HepG2 (cell line): ENCODE data around the gene ALDH9A1. TPM values are rescaled to one million over a fixed set of nuclear protein-coding genes. Genes with fewer than 3 reads are reported as not detected.

Source experiments
- ATAC-seq: fragments of 200-7000 bp; cut with Tn5 transposase; 3 replicates; pipeline ENCODE4 v1.9.1; 2020; ENCODE audit warnings: mild to moderate bottlenecking, moderate library complexity
- BruUV-seq: library from RNA; stranded (reverse); fragments of 400-500 nt; replicated peaks from 2 replicates; lab custom pipeline; 2021; lab: Mats Ljungman, UMichigan
- CTCF ChIA-PET: fragments of 300-600 bp; formaldehyde crosslinking; extraction: SDS; loops from one replicate; lab custom pipeline; 2021; ENCODE audit warnings: low total read pairs, inconsistent platforms, low intra/inter-chr PET ratio; lab: Yijun Ruan, JAX
- POLR2A ChIA-PET: fragments of 350-600 bp; sonication (Branson Sonifier 250); formaldehyde crosslinking; loops from one replicate; lab custom pipeline; 2020; ENCODE audit warnings: antibody characterized with exemption, inconsistent platforms; lab: Yijun Ruan, JAX
- DNase-seq: peaks from one replicate; pipeline ENCODE4 v3.0.0-alpha.2; 2015; ENCODE audit warnings: low spot score
- FAIRE-seq: peaks from 3 replicates; lab custom pipeline; 2011; peaks lifted over from hg19 to GRCh38; lab: Jason Lieb, UNC
- H2AFZ ChIP-seq: one replicate; pipeline ENCODE4 v1.6.1; 2011; ENCODE audit warnings: low read length, inconsistent platforms
- H3K27ac ChIP-seq: fragments of 300-600 bp; 3 replicates; pipeline ENCODE4 v1.8.0; 2011; ENCODE audit warnings: mixed run types, mild to moderate bottlenecking, mixed read lengths, low read length, inconsistent platforms; ENCODE audit not compliant: insufficient read depth; ENCODE audit errors: extremely low read length
- H3K27me3 ChIP-seq, 2 experiments: fragments of 200-600 bp in 1 of 2; 2 replicates in 1 of 2; 3 replicates in 1 of 2; pipeline versions ENCODE4 v1.6.0 to v1.8.0; 2011; ENCODE audit warnings: low read length in 2 of 2, mild to moderate bottlenecking in 2 of 2, moderate library complexity in 2 of 2, inconsistent platforms in 1 of 2; ENCODE audit not compliant: insufficient read depth in 2 of 2, control insufficient read depth in 1 of 2
- H3K36me3 ChIP-seq, 2 experiments: fragments of 200-600 bp in 1 of 2; replicated peaks in 1 of 2; 2 replicates in 1 of 2; 3 replicates in 1 of 2; pipeline versions ENCODE4 v1.5.1 to v1.8.0; 2011; ENCODE audit warnings: low read length in 2 of 2, inconsistent platforms in 1 of 2; ENCODE audit not compliant: insufficient read depth in 2 of 2, control insufficient read depth in 1 of 2
- H3K4me1 ChIP-seq: 2 replicates; pipeline ENCODE4 v1.5.1; 2012; ENCODE audit warnings: low read length, inconsistent platforms; ENCODE audit not compliant: insufficient read depth
- H3K4me2 ChIP-seq: 2 replicates; pipeline ENCODE4 v1.6.0; 2011; ENCODE audit warnings: low read depth, low read length, inconsistent platforms
- H3K4me3 ChIP-seq, 3 experiments: fragments of 200-600 bp in 1 of 3; sonication (generic), shearing (Covaris generic) in 1 of 3; replicated peaks in 1 of 3; 2 replicates each; pipeline ENCODE4 v1.5.1; 2011 to 2016; ENCODE audit warnings: low read length in 3 of 3, inconsistent platforms in 2 of 3, low read depth in 2 of 3, mild to moderate bottlenecking in 2 of 3, control low read depth in 1 of 3, mixed read lengths in 1 of 3; ENCODE audit not compliant: insufficient read depth in 1 of 3
- H3K79me2 ChIP-seq: one replicate; pipeline ENCODE4 v1.6.1; 2011; ENCODE audit warnings: low read length, inconsistent platforms; ENCODE audit not compliant: insufficient read depth
- H3K9ac ChIP-seq: 2 replicates; pipeline ENCODE4 v1.6.0; 2011; ENCODE audit warnings: mild to moderate bottlenecking, low read depth, low read length, inconsistent platforms; ENCODE audit not compliant: insufficient read depth
- H3K9me3 ChIP-seq: 2 replicates; pipeline ENCODE4 v1.5.1; 2012; ENCODE audit warnings: mild to moderate bottlenecking, low read length
- H4K20me1 ChIP-seq: 2 replicates; pipeline ENCODE4 v1.6.0; 2011; ENCODE audit warnings: inconsistent platforms, mild to moderate bottlenecking, low read length, moderate library complexity; ENCODE audit not compliant: insufficient read depth
- BRF2 ChIP-seq: sonication (generic); formaldehyde crosslinking; IDR thresholded peaks from 2 replicates; pipeline ENCODE4 v1.8.1; 2022; ENCODE audit warnings: mild to moderate bottlenecking, missing genetic modification reagents
- KLF6 ChIP-seq: IDR thresholded peaks from 2 replicates; pipeline ENCODE4 v1.8.0; 2016; ENCODE audit warnings: missing biosample characterization, missing genetic modification reagents
- MAFF ChIP-seq: IDR thresholded peaks from 2 replicates; pipeline ENCODE4 v1.6.1; 2011; ENCODE audit warnings: low read depth, low read length, improper control_type of control experiment
- MAFK ChIP-seq, 2 experiments: IDR thresholded peaks in 1 of 2; conservative IDR thresholded peaks in 1 of 2; 2 replicates each; pipeline ENCODE4 v1.6.1; 2011; ENCODE audit warnings: improper control_type of control experiment in 2 of 2, low read length in 2 of 2
- ONECUT2 ChIP-seq: sonication (generic); formaldehyde crosslinking; IDR thresholded peaks from 2 replicates; pipeline ENCODE4 v1.4.0; 2020; ENCODE audit warnings: missing genetic modification reagents
- PAXIP1 ChIP-seq: sonication (generic); formaldehyde crosslinking; conservative IDR thresholded peaks from 2 replicates; pipeline ENCODE4 v1.4.0; 2020; ENCODE audit warnings: mild to moderate bottlenecking, missing genetic modification reagents, moderate library complexity
- ZSCAN5A ChIP-seq: sonication (generic); formaldehyde crosslinking; IDR thresholded peaks from 2 replicates; pipeline ENCODE4 v1.8.0; 2022; ENCODE audit warnings: mild to moderate bottlenecking, missing genetic modification reagents, borderline replicate concordance
- WGBS: methylation state at CpG from one replicate; pipeline ENCODE4 v1.1.6; 2017; ENCODE audit warnings: low lambda C conversion rate; 5-methylcytosine and 5-hydroxymethylcytosine counted together
- in situ Hi-C: cut with HindIII; loops from 2 replicates; pipeline ENCODE4 v1.10.0; 2017; ENCODE audit warnings: low pct_unique_long_range_greater_than_20kb; ENCODE audit not compliant: extremely low pct_ligation_motif_present
- intact Hi-C: fragments of 100-400 bp; cut with micrococcal nuclease; formaldehyde crosslinking; loops from one replicate; pipeline ENCODE4 v1.10.0; 2022; ENCODE audit not compliant: unreplicated experiment
- polyA plus RNA-seq, 8 experiments: library from polyadenylated mRNA; depleted of rRNA in 3 of 8; stranded (reverse) in 7 of 8; unstranded in 1 of 8; fragments of >200 nt; fragmentation: Illumina TruSeq in 4 of 8; extraction: Trizol in 4 of 8; gene quantifications; 2 replicates each; pipeline versions ENCODE4 v1.2.1 to v1.2.3, GENCODE V29; 2011 to 2016; ENCODE audit warnings: low read depth in 4 of 8, missing spikeins in 1 of 8, mixed read lengths in 1 of 8; ENCODE audit not compliant: insufficient read depth in 1 of 8
- total RNA-seq, 5 experiments: library from RNA; depleted of rRNA; stranded (reverse); fragments of >200 nt; fragmentation: Illumina TruSeq; extraction: Trizol; gene quantifications; 2 replicates each; pipeline ENCODE4 v1.2.3, GENCODE V29; 2016; ENCODE audit warnings: low read depth in 1 of 5

Gene ALDH9A1
- total and polyA plus RNA-seq, 2 of the 13 experiments (the other 11 are each of a cell fraction or from before 2014, with no cell fraction given): 27.5 to 38.5 TPM

GRCh38 chr1:165697491-165697880 is 876 bp downstream of the ALDH9A1 start (continued):
- no peak for TF ChIP-seq BRF2

GRCh38 chr1:165696625-165697100 is 1.7 kb downstream of the ALDH9A1 start:
- H3K27ac ChIP-seq: no peak overlapping the region
- intact Hi-C loops (loop anchor here (5.0 kb wide), 3 partner anchors 94 to 559 kb away; no protein-coding TSS in a partner anchor), in situ Hi-C loops (loop anchor here (5.0 kb wide), 1 partner anchor 216 kb away; no protein-coding TSS in a partner anchor)
- no peak overlapping the region for H2AFZ ChIP-seq
- FAIRE-seq: no peak
- H3K36me3 ChIP-seq: no peaks in the 10 kb centered on the region
- no peak overlapping the region for H3K9ac ChIP-seq
- TF ChIP-seq KLF6 (no peak), MAFK (conservative IDR thresholded peaks at IDR 0.05 in 1 of 2, IDR thresholded peaks at IDR 0.05 in 1 of 2; ENCODE audit: low read length in 2 of 2) (peak; percentile 96 to 98), PAXIP1 (CRISPR knock-in tag) (no peak), ONECUT2 (no peak), MAFF (peak; percentile 98), ZSCAN5A (no peak)
- peaks cover 45% of the 10 kb centered on the region for H3K4me1 ChIP-seq
- whole genome bisulfite sequencing: 95% methylated on average over 2 of the region's 2 CpGs
- no peak overlapping the region for H3K4me3 ChIP-seq
- no peaks in the 10 kb centered on the region; the same call in 1 of the 2 replicates for H4K20me1 ChIP-seq
- ChIA-PET CTCF (interaction anchor here (0.7 kb wide), 1 partner anchor 217 kb away, joined by 3 read pairs; no protein-coding TSS in a partner anchor), POLR2A (no interaction called here)
- DNase-seq: no peak
- no peak for ATAC-seq
- no TSS peak for BruUV-seq
- H3K9me3 ChIP-seq: no peaks in the 10 kb centered on the region
- no peaks in the 10 kb centered on the region; a peak in 2 of 5 replicates for H3K27me3 ChIP-seq
- peak overlapping the region; percentile 71 for H3K4me2 ChIP-seq
- peaks cover 12% of the 10 kb centered on the region for H3K79me2 ChIP-seq
